Left ventricle myocardium inferior (tissue), 1 donor: Measurements from ENCODE around the gene IQGAP2. TPM values are rescaled to one million over a fixed set of nuclear protein-coding genes. Genes with fewer than 3 reads are reported as not detected.

ENCODE experiments used
- DNase-seq: peaks from one replicate; pipeline ENCODE4 v3.0.0-alpha.2; 2020
- H3K27ac ChIP-seq: fragments of 200-600 bp; replicated peaks from 2 replicates; pipeline ENCODE4 v1.8.0; 2021
- H3K27me3 ChIP-seq: fragments of 200-600 bp; 2 replicates; pipeline ENCODE4 v1.8.0; 2021; ENCODE audit warnings: low read depth
- H3K36me3 ChIP-seq: fragments of 200-600 bp; 2 replicates; pipeline ENCODE4 v1.8.0; 2021
- H3K4me1 ChIP-seq: fragments of 200-600 bp; 2 replicates; pipeline ENCODE4 v1.8.0; 2021
- H3K4me3 ChIP-seq: fragments of 200-600 bp; 2 replicates; pipeline ENCODE4 v1.8.0; 2021; ENCODE audit warnings: mild to moderate bottlenecking, moderate library complexity
- H3K9me3 ChIP-seq: fragments of 200-600 bp; replicated peaks from 2 replicates; pipeline ENCODE4 v1.8.0; 2021
- CTCF ChIP-seq: fragments of 200-600 bp; IDR thresholded peaks from 2 replicates; pipeline ENCODE4 v1.8.0; 2021; ENCODE audit warnings: antibody characterized with exemption, mild to moderate bottlenecking, borderline replicate concordance
- intact Hi-C: fragments of 100-400 bp; cut with micrococcal nuclease; formaldehyde crosslinking; loops from one replicate; pipeline ENCODE4 v1.11.0; 2022
- total RNA-seq: library from RNA; stranded (reverse); fragmentation: NEBNext Ultra II Directional; extraction: Animal tissue kit (Norgen Biotek cat#: 25700); gene quantifications from one replicate; pipeline ENCODE4 v1.2.1, GENCODE V29; 2021
- donor health status: DM: no; HTN: yes; CAD: no; lungs with severe emphysema.

IQGAP2 gene
- total RNA-seq, 1 donor from 2014 or later, result 4.1 TPM

- H3K4me1 ChIP-seq, result no peaks in the 10 kb centered on the region
- H3K9me3 ChIP-seq, result no peaks in the 10 kb centered on the region
- no peak overlapping the region for H3K27ac ChIP-seq
- no peaks in the 10 kb centered on the region for H3K36me3 ChIP-seq
- no peak overlapping the region for H3K4me3 ChIP-seq
- intact Hi-C loops, result no loop called here
- H3K27me3 ChIP-seq, result no peaks in the 10 kb centered on the region
- no peak for TF ChIP-seq CTCF
- DNase-seq, result no peak
These were observed 149.5 kb downstream of the IQGAP2 start for GRCh38 chr5:76552546-76552945.

GRCh38 chr5:76553251-76553650 lies 150.2 kb downstream of the IQGAP2 start:
- TF ChIP-seq CTCF, result no peak
- Histone ChIP-seq H3K4me1 (no peaks in the 10 kb centered on the region), H3K4me3 (no peak overlapping the region), H3K27me3 (no peaks in the 10 kb centered on the region), H3K9me3 (no peaks in the 10 kb centered on the region), H3K36me3 (no peaks in the 10 kb centered on the region), H3K27ac (no peak overlapping the region)
- no peak for DNase-seq
- intact Hi-C loops, result no loop called here

GRCh38 chr5:76555114-76555513 lies 152.0 kb downstream of the IQGAP2 start:
- no peak for DNase-seq
- no peak for TF ChIP-seq CTCF
- Histone ChIP-seq H3K4me1 (no peaks in the 10 kb centered on the region), H3K9me3 (no peaks in the 10 kb centered on the region), H3K4me3 (no peak overlapping the region), H3K27ac (no peak overlapping the region), H3K36me3 (no peaks in the 10 kb centered on the region), H3K27me3 (no peaks in the 10 kb centered on the region)
- intact Hi-C loops, result no loop called here

GRCh38 chr5:76555717-76556116 lies 152.6 kb downstream of the IQGAP2 start:
- H3K36me3 ChIP-seq, result no peaks in the 10 kb centered on the region
- H3K27ac ChIP-seq, result no peak overlapping the region
- intact Hi-C loops, result no loop called here
- TF ChIP-seq CTCF, result no peak
- DNase-seq, result no peak
- no peaks in the 10 kb centered on the region for H3K4me1 ChIP-seq
- no peaks in the 10 kb centered on the region for H3K27me3 ChIP-seq
- no peak overlapping the region for H3K4me3 ChIP-seq
- H3K9me3 ChIP-seq, result no peaks in the 10 kb centered on the region

- intact Hi-C loops, result no loop called here
- no peak overlapping the region for H3K27ac ChIP-seq
- H3K4me1 ChIP-seq, result no peaks in the 10 kb centered on the region
- H3K9me3 ChIP-seq, result no peaks in the 10 kb centered on the region
- H3K27me3 ChIP-seq, result no peaks in the 10 kb centered on the region
- no peak overlapping the region for H3K4me3 ChIP-seq
- no peak for TF ChIP-seq CTCF
- DNase-seq, result no peak
- no peaks in the 10 kb centered on the region for H3K36me3 ChIP-seq
These were observed 153.6 kb downstream of the IQGAP2 start for GRCh38 chr5:76556511-76557221.
